NCI-H510A treated with DMSO at 0.1 percent for 48 hours (cell line): ENCODE data around the gene CAPN7.
A peak's percentile ranks its signal among the peaks of the same experiment; 100 is the strongest.

ENCODE experiments used
- DNase-seq: peaks from one replicate; lab custom pipeline; 2025; lab: John Stamatoyannopoulos, UW

The CAPN7 gene

DNA sequence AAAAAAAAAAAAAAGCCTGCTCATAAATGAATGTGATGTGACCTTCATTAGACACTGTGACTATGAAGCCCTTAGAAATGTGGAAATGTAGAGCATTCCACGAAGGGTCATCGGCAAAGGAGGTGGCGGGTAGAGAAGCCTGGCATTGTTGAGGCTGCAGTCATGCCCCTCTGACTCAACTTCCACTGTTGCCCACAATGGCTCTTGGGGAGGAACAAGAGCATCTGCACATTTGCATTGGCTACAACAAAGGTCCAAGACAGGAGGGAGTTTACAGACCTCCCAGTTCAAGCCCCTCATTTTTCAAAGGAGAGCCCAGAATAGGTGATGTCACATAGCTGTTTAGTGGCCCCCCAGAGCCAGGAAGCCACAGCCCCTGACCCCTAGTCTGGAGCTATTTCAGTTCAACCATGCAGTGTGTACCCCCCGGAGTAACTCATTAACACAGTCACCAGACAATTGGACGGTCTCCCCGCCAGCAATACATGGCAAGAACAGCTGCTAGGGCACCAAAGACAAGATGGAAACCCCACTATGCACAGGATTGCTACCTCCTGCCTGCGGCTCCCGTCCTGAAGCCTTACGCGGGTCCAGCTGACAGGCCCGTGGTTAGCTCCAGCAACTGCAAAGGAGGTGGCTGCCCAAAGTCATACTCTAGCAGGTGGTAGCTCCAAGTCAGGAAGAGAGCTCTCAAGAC lies 70.1 kb downstream of the CAPN7 start:
- no peak for DNase-seq

DNA sequence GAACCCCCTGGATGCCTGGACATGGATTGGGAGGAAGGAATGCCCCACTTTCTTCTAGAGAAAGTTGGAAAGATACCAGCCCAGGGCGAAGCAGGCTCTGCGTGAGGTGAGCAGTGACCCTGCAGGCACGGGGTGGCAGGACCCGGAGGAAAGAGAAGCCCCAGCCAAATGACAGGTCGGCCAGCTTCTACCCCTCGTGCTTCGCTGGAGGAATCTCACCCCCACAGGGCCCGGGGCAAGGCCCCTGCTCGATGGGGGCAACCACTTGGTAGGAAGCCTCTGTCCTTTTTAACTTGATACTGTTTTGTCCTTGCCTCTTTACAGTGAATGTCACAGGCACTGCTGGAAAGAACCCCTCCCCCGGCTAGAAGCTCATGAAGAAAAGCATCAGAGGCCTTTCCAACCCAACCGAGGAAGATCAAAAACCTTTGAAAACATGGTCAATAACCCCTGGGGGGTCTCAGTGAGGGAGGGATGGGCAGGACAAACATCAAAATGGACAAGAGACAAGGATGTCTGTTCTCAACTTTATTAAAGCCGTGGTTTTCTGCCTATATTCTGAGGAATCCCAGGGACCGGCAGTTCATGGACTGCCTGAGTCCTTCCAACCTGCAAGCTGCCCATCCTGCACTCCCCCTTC lies 71.9 kb downstream of the CAPN7 start:
- no peak for DNase-seq

DNA sequence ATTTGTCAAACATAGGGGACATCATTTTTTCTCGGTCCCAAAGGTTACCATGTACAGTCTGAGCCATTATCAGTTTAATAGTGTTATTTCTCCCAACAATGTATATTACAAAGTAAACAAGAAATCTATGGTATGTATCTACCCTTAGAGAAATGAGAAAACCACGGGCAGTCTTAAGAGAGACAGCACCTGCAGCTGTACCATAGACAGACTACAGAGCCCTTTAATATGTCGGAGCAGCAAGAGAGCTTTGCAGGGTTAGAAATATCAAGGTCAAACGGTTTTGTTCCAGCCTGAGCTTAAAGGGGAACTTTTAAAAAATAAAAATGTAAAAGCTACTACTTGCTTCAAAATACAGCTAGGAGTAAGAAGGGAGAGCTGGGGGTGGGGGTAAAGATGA lies 73.2 kb downstream of the CAPN7 start:
- DNase-seq: no peak

DNA sequence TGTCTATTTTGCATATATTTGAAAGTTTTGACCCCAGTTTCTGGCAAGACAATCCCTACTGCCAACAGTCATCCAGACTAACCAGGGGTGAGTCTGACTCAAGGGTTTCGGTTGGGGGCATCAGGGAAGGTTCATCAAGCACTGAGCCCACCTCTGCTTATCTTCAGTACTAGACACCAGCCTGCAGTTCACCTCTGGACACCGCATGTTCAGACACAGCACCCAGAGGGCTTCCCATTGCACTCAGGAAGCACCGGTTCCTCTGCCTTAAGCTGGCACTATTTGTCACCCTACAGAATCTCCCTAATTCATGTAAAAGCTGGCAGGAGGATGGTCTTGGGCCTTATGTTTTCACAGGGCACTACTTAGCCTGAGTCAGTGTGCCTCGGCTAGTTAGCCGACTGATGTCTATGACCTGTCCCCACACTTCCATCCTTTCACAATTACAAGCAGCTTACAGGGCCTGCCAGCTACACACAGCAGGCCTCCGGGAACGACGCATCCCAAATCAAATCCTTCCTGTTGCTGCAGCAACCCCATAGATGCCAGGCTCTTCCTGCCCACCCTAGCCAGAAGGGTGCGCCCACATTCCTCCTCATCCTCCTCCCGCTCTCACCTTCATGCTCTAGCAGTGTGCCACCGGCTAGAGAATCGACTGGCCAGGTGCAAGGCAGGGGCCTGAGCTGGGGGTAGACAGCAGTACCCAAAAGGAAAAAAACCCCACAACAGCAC lies 73.8 kb downstream of the CAPN7 start:
- no peak for DNase-seq

DNA sequence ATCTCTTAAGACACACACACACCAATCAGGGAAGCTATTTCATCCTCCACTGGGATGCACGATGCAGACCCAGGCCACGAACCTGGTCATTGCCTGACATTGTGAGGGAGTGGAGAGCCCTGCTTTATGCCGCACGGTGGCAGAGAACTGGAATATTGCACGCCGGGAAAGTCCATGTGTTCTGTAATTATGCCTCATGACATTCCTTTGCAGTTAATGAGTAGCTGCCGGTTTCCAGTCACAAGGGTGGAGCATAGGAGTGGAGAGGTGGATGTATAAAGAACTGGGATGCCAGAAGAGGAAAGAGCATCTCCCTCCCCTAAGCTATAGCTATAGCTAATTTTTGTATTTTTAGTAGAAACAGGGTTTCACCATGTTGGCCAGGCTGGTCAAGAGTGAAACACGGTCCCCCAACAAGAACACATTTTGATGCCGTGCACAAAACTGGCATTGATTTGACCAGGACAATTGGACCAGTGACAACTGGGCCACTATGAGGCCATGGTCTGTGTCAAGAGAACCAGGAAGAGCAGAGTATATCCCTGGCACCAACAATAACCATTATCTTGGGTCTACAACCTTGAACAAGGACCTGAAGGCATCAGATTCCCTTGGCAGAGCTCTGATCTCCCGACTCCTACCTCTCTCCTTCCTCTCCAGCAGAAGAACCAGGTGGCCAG lies 74.9 kb downstream of the CAPN7 start:
- DNase-seq: no peak

DNA sequence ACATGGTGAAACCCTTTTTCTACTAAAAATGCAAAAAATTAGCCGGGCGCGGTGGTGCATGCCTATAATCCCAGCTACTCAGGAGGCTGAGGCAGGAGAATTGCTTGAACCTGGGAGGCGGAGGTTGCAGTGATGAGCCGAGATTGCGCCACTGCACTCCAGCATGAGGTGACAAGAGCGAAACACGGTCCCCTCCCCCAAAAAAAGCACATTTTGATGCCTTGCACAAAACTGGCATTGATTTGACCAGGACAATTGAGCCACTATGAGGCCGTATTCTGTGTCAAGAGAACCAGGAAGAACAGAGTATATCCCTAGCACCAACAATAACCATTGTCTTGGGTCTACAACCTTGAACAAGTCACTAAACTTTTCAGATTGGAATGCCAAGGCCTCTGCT lies 75.8 kb downstream of the CAPN7 start:
- no peak for DNase-seq

DNA sequence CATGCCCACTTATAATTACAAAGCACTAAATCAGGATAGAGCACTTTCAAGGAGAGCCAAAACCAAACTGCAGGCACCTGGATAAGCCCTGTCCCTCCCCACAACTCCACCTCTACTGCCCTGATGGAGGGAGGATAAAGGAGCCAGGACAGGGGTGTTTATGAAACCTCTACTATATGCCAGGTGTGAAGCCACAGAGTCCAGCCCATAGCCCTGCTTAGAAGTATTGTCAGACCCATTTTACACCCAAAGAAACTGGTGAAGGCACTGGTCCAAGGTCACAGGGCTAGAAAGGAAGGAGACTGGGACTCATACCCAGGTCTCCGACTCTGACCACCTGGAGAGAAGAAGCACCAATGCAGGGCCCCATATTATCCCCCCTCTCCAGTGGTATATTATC lies 77.7 kb downstream of the CAPN7 start:
- DNase-seq: no peak

DNA sequence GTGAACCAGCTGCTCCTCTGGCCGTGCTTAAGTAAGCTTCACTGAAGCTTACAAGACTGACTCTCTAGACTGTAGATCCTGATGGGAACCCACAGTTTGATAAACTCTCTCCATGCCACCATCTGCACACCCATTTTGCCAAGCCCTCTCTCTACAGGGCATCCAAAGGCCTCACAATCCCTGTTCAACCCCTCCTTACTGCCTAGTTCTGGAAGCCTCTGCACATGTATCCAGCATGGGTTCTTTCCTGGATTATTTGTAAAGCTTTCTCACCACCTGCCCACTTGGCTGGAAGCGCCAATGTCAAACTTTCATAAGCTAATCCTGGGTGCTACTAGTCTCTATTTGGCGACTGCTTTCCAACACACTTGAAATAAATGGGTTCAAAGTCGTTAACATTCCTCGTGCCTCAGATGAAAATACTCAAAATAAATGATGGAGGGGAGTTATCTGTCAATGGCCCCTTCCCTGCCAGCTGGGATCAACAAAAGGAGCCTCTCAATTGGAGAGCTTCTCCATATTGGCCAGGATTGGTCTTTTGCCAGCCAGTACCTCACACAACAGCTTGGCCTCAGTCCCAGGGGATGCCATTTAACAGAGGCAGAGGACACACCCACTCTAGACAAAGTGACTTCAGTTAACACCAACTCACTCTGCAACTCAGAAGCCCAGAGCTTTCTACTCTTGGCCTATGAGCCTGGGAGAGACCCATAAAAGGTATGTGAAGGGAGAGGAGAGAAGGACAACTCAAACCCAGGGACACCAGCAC lies 78.3 kb downstream of the CAPN7 start:
- peak; percentile 85 for DNase-seq

DNA sequence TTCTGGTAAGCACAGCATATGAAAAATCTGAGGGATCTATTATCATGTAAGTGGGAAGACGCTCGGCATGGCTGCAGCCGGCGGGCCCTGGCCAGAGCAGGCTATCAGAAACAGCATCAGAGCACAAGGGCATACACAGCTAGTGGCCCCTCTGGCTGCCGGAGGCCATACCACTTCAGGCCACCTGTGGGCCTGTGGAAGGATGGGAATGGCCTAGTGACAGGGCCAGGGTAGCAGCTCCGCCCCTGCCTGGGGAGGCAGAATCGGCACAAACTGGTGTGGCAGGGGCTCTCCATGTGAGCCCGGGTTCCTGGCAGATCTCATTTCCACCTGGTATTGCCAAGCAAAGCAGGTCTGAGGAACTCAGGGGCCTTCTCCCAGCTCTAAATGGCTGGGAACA lies 80.0 kb downstream of the CAPN7 start:
- DNase-seq: no peak

DNA sequence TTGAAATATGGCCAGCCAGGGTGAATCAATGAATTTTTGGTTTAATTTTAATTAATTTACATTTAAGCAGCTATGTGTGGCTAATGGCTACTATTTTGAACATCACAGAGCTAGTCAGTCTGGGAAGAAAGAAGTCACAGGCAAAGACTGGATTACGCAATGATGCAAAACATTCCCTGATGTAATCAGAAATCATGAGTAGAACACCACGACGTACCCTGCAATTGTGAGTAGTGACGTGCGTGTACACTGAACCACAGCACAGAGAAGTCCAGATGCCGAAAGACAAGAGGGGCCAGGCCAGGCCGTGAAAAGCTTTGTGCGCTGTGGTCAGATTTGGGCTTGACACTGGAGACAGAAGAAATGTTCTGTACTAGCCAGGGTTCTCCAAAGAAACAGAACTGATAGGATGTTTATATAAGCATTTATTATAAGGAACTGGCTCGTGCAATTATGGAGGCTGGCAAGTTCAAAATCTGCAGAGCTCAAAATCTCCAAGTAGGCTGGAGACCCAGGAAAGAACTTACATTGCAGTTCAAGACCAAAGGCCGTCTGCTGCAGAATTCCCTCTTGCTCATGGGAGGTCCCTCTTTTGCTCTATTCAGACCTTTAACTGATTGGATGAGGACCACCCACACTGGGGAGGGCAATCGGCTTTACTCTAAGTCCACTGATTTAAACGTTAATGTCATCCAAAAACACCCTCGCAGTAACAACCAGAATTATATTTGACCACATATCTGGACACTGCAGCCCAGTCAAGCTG lies 81.7 kb downstream of the CAPN7 start:
- DNase-seq: no peak

DNA sequence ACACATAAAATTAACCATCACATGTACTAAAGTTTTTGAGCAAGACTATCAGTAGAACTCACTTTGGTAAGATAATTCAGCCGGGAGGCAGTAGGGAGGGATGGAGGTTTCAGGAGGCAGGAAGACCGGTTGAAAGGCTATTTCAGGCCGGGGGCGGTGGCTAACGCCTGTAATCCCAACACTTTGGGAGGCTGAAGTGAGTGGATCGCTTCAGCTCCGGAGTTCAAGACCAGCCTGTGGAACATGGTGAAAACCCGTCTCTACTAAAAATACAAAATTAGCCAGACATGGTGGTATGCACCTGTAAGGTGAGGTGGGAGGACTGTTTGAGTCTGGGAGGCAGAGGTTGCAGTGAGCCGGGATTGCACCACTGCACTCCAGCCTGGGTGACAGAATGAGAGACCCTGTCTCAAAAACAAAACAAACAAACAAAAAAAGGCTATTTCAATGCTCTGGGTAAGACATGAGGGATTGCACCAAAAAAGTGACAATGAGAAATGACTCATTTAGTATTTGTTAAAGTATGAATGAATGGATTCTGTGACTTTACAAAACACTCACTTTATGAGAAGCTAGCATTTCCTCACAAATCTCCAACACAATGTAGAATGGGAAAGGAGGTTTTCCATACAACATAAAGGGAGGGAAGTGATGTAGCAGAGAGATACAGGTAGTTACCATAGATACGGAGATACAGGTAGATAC lies 82.4 kb downstream of the CAPN7 start:
- no peak for DNase-seq

DNA sequence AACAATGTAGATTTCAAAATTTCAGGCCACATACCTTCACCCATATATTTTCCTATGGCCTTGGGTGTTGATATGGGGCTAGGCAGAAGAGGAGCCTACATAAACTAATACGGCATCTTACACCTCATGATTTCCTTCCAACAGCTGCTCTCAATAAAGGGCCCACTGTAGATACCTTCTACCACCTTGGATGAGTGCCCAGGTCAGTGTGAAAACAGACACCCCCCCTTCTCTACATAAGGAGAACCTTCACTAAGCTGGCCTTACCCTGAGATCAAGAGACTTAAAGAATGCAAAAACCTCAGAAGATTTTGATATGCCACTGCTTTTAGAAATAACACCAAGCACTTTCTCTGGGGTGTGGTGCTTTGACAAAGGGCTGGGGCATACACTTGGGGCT lies 83.6 kb downstream of the CAPN7 start:
- DNase-seq: no peak

DNA sequence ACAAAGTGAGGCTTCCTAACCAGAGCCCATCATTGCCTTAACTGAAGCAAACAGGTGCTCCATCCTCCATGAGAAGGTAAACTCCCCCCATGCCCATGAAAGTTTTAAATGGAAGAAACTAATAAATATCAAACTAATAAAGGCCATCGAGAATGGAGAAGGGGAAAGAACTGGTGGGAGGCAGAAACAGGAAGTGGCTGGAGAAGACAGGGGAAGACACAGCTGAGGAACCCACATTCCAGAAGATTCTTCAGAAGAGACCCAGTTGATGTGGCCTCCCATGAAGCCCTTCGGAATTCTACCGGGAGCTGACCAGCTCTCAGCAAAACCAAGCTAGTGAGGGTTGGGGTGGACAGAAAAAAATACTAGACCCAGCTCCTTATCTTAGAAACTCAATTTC lies 84.7 kb downstream of the CAPN7 start:
- DNase-seq: no peak

DNA sequence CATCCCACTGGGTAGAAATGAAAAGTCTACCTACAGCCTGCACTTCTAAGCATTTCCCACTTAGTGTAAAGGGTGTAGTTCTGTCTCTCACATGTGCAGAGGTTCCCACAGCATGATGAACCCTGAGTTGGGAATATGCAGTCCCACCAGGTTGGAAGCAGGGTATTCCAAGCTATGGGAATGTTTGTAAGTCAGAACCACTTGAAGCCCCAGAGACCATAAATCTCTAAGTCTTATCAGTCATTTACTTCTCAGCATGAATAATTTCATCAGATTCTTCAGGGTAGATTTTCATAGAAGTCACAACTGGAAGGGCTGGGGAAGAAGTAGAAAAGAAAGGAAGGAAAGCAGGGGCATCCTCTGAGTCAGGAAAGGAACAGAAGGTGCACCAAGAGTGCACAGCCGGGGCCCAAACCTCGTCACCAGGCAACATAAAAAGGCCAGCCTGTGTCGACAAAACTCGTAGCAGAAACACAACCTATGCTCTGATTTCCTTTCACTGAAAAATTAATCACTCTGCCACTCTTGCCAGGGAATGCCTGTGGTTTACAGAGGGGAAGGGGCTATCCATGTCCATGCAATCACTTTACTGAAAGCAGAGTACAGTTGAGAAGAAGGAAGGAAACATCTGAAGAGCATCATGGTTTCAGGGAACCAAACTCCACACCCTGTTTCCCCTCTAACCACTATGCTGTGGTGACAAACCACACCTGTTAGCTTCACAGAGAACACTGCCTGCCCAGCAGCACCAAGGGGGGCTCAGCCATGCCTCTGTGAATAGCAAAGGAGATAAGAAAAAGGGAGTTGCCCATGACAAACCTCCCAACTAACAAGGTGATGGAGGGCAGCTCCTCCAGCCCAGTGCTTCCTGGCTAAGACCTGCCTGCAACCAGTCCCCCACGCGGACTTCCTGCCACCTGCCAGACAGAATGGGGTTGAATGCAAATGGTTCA lies 85.8 kb downstream of the CAPN7 start:
- DNase-seq: no peak

DNA sequence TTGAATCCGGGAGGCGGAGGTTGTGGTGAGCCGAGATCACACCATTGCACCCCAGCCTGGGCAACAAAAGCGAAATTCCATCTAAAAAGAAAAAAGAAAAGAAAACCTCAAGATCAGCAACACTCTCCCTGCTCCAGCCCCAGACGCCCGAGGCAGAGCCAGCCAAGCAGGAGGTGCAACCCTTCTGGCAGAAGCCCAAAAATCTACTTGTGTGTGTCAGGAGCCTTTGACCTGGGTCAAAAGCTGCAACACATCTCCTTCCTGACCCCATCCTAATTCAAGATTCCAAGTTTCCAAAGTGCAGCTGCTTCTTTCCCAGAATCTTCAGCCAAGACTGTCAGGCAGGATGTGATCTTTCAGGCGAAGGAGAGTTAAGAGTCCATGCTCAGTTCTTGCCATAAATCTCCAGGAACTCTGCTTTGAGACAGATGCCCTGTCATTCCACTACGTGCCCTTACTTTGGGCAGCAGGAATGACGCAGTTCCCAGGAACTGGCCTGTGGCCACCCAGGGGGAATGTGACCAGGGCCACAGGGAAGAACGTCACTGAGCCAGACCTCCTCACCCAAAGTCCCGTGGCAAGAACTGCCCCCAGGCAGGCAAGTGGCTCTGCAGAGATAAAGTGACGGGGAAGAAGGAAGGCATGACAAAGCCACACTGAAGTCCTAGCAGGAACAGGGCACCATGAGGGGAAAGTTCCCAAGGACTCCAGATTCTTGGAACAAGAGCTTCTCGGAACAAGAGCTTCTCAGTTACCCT lies 86.9 kb downstream of the CAPN7 start:
- DNase-seq: no peak

DNA sequence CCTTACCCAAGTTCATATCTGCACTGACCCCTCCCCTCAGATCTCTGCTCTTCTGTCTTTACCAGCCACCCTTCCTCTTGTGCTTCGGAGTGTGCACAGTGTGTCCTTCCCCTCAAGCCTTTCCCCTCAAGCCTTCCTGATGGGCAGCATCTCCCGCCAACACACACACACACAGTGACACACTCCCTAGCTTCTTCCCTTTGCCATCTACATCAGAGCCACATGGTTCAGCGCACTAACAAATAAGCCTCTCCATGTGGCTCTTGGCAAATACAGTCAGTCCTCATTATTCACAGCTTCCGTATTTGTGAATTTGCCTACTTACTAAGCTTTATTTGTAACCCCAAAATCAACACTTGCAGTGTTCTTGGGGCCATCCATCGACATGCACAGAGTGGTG lies 88.9 kb downstream of the CAPN7 start:
- DNase-seq: no peak

DNA sequence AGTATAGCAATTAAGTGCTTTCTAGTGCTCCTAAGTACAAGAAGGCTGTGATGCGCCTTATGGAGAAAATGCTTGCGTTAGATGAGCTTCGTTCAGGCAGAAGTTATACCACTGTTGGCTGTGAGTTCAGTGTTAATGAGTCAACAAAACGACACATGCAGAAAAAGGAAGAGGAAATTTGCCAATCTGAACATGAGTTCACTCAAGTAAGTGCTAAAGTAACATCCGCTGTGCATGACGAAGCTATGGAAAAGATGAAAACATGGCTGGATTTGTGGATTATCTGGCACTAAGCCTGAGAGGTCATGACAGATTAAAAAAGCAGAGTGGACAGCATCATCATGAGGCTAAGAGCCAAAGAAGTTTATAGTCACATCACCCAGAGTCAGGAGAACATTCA lies 89.5 kb downstream of the CAPN7 start:
- DNase-seq: no peak

DNA sequence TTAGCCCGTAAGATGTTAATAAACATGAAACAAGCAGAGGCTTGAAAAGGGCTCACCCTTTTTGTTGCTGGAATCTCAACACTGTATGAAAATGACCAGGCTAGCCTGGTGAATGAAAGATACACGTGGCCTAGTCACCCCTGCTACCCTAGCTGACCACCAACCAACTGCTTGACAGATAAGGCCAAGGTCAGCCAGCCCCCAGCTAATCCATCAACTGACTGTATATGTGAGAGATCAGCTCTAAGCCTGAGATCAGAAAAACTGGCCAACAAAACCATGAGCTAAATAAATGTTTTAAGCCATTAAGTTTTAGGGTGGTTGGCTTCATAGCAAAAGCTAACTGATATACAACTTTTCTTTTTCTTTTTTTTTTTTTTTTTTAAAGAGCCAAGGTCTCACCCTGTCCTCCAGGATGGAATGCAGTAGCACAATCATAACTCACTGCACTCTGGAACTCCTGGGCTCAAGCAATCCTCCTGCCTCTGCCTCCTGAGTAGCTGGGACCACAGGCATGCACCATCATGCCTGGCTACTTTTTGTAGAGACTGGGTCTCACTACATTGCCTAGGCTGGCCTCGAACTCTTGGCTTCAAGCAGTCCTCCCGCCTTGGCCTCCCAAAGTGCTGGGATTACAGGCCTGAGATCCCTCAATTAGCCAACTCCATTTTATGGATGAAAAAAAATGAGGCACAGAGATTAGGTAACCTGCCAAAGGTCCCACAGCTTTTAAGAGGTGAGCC lies 91.7 kb downstream of the CAPN7 start:
- no peak for DNase-seq
